ENCODE data around the gene PBXIP1.
A peak's percentile ranks its signal among the peaks of the same experiment; 100 is the strongest.
"Not testable (repeated sequence)": the region's sequence is repeated elsewhere in the genome, so short reads cannot be mapped to it uniquely, and the experiment has no call there.

The PBXIP1 gene

GRCh38 chr1:154982897-154983648 is 27.2 kb upstream of the PBXIP1 start, which contains the start of gene FLAD1:
Gene FLAD1, plus strand, starts transcription at chr1:154983344. Its CDS starts 351 bp downstream, at chr1:154983695.
- TF ChIP-seq, protein P1, sequence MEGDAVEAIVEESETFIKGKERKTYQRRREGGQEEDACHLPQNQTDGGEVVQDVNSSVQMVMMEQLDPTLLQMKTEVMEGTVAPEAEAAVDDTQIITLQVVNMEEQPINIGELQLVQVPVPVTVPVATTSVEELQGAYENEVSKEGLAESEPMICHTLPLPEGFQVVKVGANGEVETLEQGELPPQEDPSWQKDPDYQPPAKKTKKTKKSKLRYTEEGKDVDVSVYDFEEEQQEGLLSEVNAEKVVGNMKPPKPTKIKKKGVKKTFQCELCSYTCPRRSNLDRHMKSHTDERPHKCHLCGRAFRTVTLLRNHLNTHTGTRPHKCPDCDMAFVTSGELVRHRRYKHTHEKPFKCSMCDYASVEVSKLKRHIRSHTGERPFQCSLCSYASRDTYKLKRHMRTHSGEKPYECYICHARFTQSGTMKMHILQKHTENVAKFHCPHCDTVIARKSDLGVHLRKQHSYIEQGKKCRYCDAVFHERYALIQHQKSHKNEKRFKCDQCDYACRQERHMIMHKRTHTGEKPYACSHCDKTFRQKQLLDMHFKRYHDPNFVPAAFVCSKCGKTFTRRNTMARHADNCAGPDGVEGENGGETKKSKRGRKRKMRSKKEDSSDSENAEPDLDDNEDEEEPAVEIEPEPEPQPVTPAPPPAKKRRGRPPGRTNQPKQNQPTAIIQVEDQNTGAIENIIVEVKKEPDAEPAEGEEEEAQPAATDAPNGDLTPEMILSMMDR (IDR thresholded peaks at IDR 0.05; ENCODE audit: low read depth, low read length, missing control alignments), result no peak
- peaks cover 9% of the 10 kb centered on the region for H3K36me3 ChIP-seq (replicated peaks)
- in situ Hi-C loops (cut with HindIII; ENCODE audit: low pct_ligation_motif_present, low sequenced_read_pairs), result no loop called here

GRCh38 chr1:154982341-154982740 is 26.4 kb upstream of the PBXIP1 start:
- in situ Hi-C loops (cut with HindIII; ENCODE audit: low pct_ligation_motif_present, low sequenced_read_pairs), result no loop called here

More at GRCh38 chr1:154982897-154983648, 27.2 kb upstream of the PBXIP1 start, which contains the start of gene FLAD1:
- H3K4me3 ChIP-seq (ENCODE audit: low read depth, low read length), result peak within 1 kb of the TSS; percentile 94
- DNase-seq, result peak; percentile 100
- H3K27ac ChIP-seq, result no peak within 1 kb of the TSS
- H3K27me3 ChIP-seq (replicated peaks), result no peaks in the 10 kb centered on the region

DNA sequence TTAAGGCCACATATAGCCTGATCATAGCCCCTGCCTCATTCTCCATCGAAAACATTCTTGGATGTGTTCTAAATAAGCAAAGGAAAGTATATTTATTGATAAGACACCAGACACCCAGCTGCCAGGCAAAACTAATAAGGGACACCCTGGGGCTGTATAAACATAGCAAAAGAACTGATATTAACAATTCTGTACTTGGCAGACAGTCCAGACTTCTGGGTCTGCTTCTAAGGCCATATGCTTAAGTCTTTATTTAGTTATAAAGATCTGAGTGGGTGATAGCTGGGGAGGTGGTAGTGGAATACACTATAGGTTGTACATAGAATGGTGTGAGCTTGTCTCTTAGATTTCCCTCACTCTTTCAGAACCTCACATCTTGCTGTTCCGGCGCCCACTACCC is 22.5 kb upstream of the PBXIP1 start:
- H3K27me3 ChIP-seq (replicated peaks), result no peaks in the 10 kb centered on the region
- no peak overlapping the region for H3K27ac ChIP-seq
- in situ Hi-C loops (cut with HindIII; ENCODE audit: low pct_ligation_motif_present, low sequenced_read_pairs), result no loop called here
- TF ChIP-seq, protein P1 (IDR thresholded peaks at IDR 0.05; ENCODE audit: low read depth, low read length, missing control alignments), result no peak
- no peak for DNase-seq
- no peaks in the 10 kb centered on the region for H3K36me3 ChIP-seq (replicated peaks)
- H3K4me3 ChIP-seq (ENCODE audit: low read depth, low read length), result no peak overlapping the region

More at GRCh38 chr1:154982341-154982740, 26.4 kb upstream of the PBXIP1 start:
- DNase-seq, result no peak
- Histone ChIP-seq H3K36me3 (replicated peaks) (peaks cover 1% of the 10 kb centered on the region), H3K27ac (no peak overlapping the region), H3K27me3 (replicated peaks) (no peaks in the 10 kb centered on the region), H3K4me3 (ENCODE audit: low read depth, low read length) (peak overlapping the region; percentile 42)
- TF ChIP-seq, protein P1 (IDR thresholded peaks at IDR 0.05; ENCODE audit: low read depth, low read length, missing control alignments), result no peak

- H3K4me3 ChIP-seq (ENCODE audit: low read depth, low read length); H3K27ac ChIP-seq; H3K36me3 ChIP-seq (replicated peaks); in situ Hi-C loops (cut with HindIII; ENCODE audit: low pct_ligation_motif_present, low sequenced_read_pairs); H3K27me3 ChIP-seq (replicated peaks); DNase-seq: not testable (repeated sequence)
Measured at GRCh38 chr1:154977762-154978161, 21.9 kb upstream of the PBXIP1 start.

DNA sequence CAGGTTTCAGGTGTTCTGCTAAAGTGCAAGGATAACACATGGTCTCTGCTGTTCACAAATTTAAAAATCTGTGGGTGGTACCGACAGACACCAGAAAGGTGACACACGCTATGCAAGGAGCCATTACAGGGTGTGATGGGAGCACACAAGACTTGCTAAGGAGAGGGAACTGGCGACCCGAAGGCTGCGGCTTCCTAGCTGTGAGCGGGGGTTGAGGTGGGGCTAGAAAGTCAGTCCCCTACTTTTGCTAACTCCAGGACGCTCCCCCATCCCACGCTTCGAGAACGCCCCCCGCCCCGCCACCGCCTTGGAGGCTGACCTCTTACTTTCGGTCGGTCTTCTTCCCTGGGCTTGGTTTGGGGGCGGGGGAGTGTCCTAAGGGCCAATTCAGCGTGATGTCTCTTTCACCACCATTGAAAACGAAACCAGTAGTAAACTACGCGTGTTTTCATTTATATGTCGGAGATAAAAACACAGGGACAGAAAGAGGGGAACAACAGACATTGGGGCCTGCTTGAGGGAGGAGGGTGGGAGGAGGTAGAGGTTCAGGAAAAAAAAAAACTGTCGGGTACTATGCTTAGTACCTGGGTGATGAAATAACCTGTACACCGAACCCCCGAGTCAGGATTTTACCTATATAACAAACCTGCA is 19.6 kb upstream of the PBXIP1 start:
- DNase-seq, result peak; percentile 61
- TF ChIP-seq, protein P1 (IDR thresholded peaks at IDR 0.05; ENCODE audit: low read depth, low read length, missing control alignments), result no peak
- in situ Hi-C loops (cut with HindIII; ENCODE audit: low pct_ligation_motif_present, low sequenced_read_pairs), result no loop called here
- H3K27ac ChIP-seq, result peak overlapping the region; percentile 75
- H3K36me3 ChIP-seq (replicated peaks), result no peaks in the 10 kb centered on the region
- no peaks in the 10 kb centered on the region for H3K27me3 ChIP-seq (replicated peaks)
- H3K4me3 ChIP-seq (ENCODE audit: low read depth, low read length), result peak overlapping the region; percentile 78

DNA sequence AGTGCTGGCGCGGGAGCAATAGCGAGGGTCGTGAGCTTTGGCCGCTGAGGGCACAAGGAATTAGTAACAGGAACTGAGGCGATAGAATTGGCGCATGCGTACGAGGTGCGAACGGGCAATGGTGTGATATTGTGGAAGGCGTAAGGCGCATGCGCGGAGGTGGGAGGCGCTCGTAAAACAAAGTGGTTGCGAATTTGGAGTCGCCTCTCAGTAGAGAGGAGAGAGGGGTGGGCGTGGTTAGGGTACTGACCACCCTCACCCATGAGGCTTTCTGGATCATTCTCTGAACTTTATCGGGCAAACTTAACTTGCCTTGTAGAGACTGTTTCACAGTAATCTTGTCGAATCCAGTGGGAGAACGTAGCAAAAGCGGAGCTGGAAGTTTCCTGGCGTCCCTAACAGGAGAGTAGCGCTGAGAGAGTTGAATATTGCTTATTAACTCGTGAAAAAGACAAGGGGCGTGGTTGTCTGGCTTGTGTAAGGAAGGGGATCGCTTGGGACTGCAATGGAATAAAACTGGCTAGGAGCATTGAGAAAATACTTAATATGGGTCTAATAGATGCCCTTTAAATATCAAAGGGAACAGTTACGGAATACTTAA is 19.0 kb upstream of the PBXIP1 start:
- Histone ChIP-seq H3K36me3 (replicated peaks) (no peaks in the 10 kb centered on the region), H3K4me3 (ENCODE audit: low read depth, low read length) (peak overlapping the region; percentile 78), H3K27me3 (replicated peaks) (no peaks in the 10 kb centered on the region), H3K27ac (peak overlapping the region; percentile 75)
- DNase-seq, result peak; percentile 93
- in situ Hi-C loops (cut with HindIII; ENCODE audit: low pct_ligation_motif_present, low sequenced_read_pairs), result no loop called here
- TF ChIP-seq, protein P1 (IDR thresholded peaks at IDR 0.05; ENCODE audit: low read depth, low read length, missing control alignments), result no peak

All from brain microvascular endothelial cell (primary cell).